Omental fat pad (tissue), 4 donors: ENCODE results near the gene SMARCD1. TPM values are rescaled to one million over a fixed set of nuclear protein-coding genes. Genes with fewer than 3 reads are reported as not detected.

Experiments used
- ATAC-seq: fragments of 150-250 bp; one replicate; pipeline ENCODE4 v1.9.1; 2016; ENCODE audit warnings: mild to moderate bottlenecking, moderate library complexity; ENCODE audit not compliant: low FRiP score
- DNase-seq: peaks from one replicate; pipeline ENCODE4 v3.0.0-alpha.2; 2019; ENCODE audit warnings: low spot score
- total RNA-seq, 4 donors: library from RNA; depleted of rRNA; stranded (reverse); fragments of >200 nt; gene quantifications; one replicate each; pipeline ENCODE4 v1.1.0, GENCODE V29; 2016
- TF ChIP-seq, protein P1 (sequence below), 3 donors: fragments of 450-650 bp; IDR thresholded peaks; one replicate each; pipeline ENCODE4 v1.5.1; 2016 to 2017; ENCODE audit warnings: antibody characterized with exemption in 3 of 3, mild to moderate bottlenecking in 3 of 3, moderate library complexity in 2 of 3

SMARCD1 gene
- total RNA-seq, 4 donors from 2014 or later = 47.7 to 80.8 (median 57.3) TPM

DNA sequence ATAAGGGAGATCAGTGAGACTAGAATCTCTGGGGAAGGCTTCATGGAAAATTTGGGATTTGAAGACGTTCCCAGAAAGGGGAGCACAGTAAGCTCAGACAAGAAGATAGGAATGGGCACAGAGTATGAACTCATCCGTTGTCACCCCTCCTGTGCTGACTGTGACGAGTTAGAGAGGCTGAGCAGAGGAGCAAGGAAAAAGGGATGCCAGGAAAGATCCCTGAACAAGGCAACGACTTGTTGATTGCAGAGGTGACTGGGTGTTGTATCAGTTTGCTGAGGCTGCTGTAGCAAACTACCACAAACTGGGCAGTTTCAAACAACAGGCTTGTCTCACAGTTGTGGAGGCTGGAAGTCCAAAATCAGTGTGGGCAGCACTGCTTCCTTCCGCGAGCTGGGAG lies 12.8 kb downstream of the SMARCD1 start:
- TF ChIP-seq, protein P1, sequence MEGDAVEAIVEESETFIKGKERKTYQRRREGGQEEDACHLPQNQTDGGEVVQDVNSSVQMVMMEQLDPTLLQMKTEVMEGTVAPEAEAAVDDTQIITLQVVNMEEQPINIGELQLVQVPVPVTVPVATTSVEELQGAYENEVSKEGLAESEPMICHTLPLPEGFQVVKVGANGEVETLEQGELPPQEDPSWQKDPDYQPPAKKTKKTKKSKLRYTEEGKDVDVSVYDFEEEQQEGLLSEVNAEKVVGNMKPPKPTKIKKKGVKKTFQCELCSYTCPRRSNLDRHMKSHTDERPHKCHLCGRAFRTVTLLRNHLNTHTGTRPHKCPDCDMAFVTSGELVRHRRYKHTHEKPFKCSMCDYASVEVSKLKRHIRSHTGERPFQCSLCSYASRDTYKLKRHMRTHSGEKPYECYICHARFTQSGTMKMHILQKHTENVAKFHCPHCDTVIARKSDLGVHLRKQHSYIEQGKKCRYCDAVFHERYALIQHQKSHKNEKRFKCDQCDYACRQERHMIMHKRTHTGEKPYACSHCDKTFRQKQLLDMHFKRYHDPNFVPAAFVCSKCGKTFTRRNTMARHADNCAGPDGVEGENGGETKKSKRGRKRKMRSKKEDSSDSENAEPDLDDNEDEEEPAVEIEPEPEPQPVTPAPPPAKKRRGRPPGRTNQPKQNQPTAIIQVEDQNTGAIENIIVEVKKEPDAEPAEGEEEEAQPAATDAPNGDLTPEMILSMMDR (IDR thresholded peaks at IDR 0.05) = no peak
- DNase-seq (no peak), ATAC-seq (no peak)

DNA sequence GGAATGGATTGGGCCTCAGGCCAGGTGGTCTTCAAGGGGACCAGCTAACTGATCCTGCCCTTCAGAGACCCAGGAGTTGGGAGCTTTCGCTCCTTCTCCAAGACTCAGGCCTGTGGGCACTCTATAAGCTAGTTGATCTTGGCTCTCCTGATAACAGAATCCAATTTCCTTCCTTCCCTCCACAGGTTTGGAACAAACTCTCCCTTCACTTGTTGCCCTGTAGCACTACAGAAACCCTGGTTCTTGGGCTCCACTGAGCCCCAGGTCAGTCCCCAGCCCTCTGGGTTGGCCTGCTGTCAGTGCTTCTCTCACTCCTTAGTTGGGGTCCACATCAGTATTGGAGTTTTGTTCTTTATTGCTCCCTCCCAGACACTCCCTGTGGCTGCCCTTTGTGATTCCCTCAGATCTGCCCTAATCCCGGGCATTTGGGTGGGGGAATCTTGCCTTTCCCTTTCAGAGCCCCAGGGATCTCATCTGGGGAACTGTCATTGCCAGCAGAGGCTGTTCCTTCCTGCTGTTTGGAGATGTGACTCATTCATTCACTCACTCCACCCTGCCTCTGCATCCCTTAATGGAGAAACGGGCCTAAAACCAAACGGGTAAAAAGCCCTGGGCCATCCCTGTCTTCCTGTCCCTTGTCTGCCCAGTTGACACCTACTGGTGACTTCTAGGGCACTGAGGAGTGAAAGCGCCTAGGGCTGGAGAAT lies 14.3 kb downstream of the SMARCD1 start:
- DNase-seq (no peak), ATAC-seq (no peak)
- TF ChIP-seq, protein P1 (IDR thresholded peaks at IDR 0.05) = no peak

DNA sequence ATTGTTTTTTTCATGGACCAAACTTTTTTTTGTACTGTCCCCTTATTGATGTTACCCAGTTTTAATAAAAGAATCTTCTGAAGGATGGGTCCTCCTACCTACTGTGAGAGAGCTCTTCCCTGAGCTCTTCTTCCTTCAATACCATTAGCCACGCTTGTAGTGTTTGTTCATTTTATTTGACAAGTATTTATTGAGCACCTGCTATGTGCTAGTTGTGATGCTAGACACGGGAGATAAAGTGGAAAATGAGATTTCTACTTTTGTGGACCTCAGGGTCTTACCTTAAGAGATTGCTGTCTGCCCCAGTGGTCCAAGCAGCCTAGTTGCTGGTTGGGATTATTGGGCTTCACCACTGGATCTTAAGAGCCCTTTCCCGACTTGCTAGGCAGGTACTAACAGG lies 15.4 kb downstream of the SMARCD1 start:
- ATAC-seq (no peak), DNase-seq (no peak)
- TF ChIP-seq, protein P1 (IDR thresholded peaks at IDR 0.05) = no peak

DNA sequence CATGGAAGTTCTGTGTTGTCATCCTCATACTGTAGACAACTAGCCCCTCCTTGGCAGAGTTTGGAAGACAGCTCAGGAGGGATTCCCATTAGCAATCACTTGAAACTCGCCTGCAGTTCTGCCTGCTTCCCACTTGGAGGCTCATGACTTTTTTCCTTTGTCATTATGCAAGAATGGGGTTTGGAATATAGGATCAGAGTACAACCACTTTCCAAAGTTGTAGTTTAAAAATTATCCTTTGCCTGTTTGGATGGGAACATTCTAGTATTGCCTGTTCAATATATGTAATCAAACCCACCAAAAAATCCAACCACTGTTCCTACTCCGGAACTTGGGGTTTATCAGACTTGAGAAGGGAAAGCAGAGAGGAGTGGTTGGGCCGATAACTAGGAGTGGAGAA lies 16.5 kb downstream of the SMARCD1 start:
- TF ChIP-seq, protein P1 (IDR thresholded peaks at IDR 0.05) = no peak
- no peak for ATAC-seq
- DNase-seq = no peak

DNA sequence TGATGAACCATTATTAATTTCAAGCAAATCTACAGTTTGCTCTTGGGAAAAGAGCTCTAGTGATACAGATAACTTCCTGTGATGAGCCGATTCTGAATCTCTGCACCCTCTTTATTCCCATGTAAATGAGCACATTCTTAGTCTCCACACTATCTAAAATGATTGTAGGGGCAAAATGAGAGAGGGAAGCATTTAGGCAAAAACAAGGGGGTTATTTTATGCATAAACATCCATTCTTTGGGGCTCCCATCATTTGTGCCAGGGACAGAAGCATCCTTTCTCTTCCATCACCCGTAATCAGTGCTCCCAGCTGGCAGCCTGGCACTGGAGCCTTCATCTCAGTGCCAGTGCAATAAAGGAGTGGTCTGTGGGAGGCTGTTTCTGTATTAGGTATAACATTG lies 17.0 kb downstream of the SMARCD1 start:
- TF ChIP-seq, protein P1 (IDR thresholded peaks at IDR 0.05) = no peak
- no peak for ATAC-seq

DNA sequence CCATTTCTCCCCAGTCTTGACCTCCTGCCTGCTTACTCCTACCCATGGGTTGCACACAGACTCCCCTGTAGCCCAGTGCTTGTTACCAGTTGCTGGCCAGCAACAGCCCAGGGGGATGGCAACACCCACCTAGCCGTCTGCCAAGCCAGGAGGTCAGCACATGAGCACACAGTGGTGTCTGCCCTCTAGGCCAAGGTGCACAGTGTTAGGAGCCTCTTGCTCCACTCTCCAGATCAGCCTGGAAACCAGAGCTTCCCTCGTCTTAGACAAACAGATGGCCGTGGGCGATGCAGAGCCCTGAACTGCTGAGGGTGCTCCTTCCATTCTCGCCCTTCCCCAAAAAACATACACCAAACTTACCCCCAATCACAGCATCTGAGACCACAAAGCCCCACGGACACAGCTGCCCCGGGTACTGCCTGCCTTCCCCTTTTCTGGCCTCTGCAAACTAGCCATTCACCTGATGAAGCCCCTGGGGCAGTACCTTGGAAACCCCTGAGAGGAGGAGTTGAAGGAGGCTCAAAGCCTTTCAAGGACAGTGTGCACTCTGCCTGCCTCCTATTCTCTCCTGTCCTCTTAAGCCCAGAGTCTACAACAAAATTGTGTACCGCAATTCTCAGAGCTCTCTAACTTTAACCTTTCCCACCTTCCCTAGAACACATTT lies 17.6 kb downstream of the SMARCD1 start:
- DNase-seq (no peak), ATAC-seq (peak; percentile 41)
- TF ChIP-seq, protein P1 (IDR thresholded peaks at IDR 0.05) = no peak

More for the DNA sequence above, 17.0 kb downstream of the SMARCD1 start:
- DNase-seq = no peak

DNA sequence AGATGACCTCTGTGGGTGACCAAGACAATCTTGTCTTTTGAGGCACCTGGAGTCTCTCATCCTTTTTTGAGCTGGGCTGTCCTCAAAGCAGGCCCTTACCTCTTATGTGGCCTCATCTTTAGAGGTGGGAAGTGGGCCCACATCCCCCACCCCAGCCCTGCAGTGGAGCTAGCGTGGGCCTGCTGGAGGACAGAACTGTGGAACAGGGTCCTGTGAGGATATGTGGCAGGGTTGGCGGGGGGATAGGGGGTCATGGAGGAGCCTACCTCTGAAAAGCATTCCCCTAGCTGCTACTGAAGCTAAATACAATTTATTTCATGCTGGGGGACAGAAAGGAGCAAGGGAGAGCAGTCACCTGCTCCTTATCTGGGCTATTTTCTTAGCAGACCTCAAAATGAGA lies 18.2 kb downstream of the SMARCD1 start:
- ATAC-seq = no peak
- TF ChIP-seq, protein P1 (IDR thresholded peaks at IDR 0.05) = no peak

More for the DNA sequence above, 18.2 kb downstream of the SMARCD1 start:
- no peak for DNase-seq
